Heart left ventricle (tissue), 13 donors: ENCODE data around the gene FCRLA.

Experiments used
- POLR2A ChIP-seq, 2 donors: fragments of 450-650 bp; IDR thresholded peaks; one replicate each; pipeline ENCODE4 v1.6.1; 2017; ENCODE audit warnings: antibody characterized with exemption in 2 of 2, mild to moderate bottlenecking in 2 of 2, moderate library complexity in 2 of 2
- TF ChIP-seq, protein P1 (sequence below), 12 donors: fragments of 200-600 bp; sonication (generic) in 4 of 12; IDR thresholded peaks; one replicate each; pipeline versions ENCODE4 v1.5.0 to v1.8.0; 2018 to 2022; ENCODE audit warnings: antibody characterized with exemption in 12 of 12, mild to moderate bottlenecking in 5 of 12
- donor health status: ischemic (EF 13 %, LVEDD 7.1; RV severe dilation, severe dysfunction).
- donor health status: DM: no; HTN: yes; CAD: no.
- donor health status: DM: no; HTN: no; CAD: no.
- donor health status: ischemic (EF 25% LVEDD 6.9; RV normal size, moderate dysfunction).
- donor health status: ischemic (EF 25% LVEDD 5.7; RV mildly dilated, moderate dysfunction).
- donor health status: ischemic (EF 35%, LVEDD 5.7; RV mildly dilated, moderate dysfunction).
- donor health status: nonischemic (EF 11% LVEDD 7.7; RV severe dilation, severe dysfunction).
- donor health status: DM: yes; HTN: yes; CAD: no.
- donor health status: PGD.
- donor health status: ischemic (EF 29% LVEDD 5.4; RV normal size, mild dysfunction).
- donor health status: nonischemic (EF 23%, LVEDD 6.1; RV moderate dilation, normal function).

DNA sequence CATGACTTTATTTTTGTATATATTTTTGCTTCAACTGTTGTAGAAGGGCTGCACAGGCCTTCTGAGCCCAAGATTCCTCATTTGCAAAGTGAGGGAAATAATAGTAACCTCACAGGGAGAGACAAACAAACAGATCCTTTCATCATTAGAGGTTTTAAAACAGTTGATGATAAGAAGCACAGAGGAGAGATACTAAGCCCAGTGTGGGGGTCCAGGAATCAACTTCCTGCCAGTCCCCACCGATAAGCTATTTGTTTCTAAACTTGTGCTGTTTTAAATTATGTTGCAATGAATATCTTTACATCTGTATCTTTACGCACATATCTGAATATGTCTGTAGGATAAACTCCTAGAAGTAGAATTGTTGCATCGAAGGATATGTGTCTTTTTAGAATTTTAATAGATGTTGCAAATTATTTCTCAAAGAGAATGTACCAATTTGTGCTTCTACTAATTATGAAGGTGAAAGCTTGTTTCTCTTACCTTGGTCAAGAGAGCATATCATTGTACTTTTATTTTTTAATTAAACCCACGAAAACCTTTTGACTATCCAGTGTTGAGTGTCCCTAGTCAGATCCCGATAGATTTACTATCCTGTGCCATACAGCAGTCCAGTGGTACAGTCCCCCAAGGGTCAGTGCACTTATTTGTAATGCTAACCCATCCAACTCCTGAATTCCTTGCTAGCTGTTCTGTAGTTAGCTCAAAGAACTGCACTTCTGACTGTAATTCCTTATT, 25.1 kb downstream of the FCRLA start:
- TF ChIP-seq, protein P1, sequence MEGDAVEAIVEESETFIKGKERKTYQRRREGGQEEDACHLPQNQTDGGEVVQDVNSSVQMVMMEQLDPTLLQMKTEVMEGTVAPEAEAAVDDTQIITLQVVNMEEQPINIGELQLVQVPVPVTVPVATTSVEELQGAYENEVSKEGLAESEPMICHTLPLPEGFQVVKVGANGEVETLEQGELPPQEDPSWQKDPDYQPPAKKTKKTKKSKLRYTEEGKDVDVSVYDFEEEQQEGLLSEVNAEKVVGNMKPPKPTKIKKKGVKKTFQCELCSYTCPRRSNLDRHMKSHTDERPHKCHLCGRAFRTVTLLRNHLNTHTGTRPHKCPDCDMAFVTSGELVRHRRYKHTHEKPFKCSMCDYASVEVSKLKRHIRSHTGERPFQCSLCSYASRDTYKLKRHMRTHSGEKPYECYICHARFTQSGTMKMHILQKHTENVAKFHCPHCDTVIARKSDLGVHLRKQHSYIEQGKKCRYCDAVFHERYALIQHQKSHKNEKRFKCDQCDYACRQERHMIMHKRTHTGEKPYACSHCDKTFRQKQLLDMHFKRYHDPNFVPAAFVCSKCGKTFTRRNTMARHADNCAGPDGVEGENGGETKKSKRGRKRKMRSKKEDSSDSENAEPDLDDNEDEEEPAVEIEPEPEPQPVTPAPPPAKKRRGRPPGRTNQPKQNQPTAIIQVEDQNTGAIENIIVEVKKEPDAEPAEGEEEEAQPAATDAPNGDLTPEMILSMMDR (IDR thresholded peaks at IDR 0.05) = no peak
- TF ChIP-seq POLR2A (IDR thresholded peaks at IDR 0.05) = no peak
